Measurements from ENCODE around the gene DBH. TPM values are rescaled to one million over a fixed set of nuclear protein-coding genes. Genes with fewer than 3 reads are reported as not detected.

The DBH gene
- total and polyA plus RNA-seq, 2 donors (not counting 3 experiments of a cell fraction or from before 2014, with no cell fraction given), result not detected

- DNase-seq (ENCODE audit: low read depth, low spot score) (no peak), FAIRE-seq (no peak)
- intact Hi-C loops (cut with micrococcal nuclease), result no loop called here
- ChIA-PET POLR2A (no interaction called here), CTCF (no interaction called here)
- Histone ChIP-seq H4K20me1 (replicated peaks; ENCODE audit: control insufficient read depth, extremely low read depth, insufficient read depth, low read length) (no peaks in the 10 kb centered on the region), H3K27ac (ENCODE audit: insufficient read depth, low read depth, low read length) (no peak overlapping the region), H3K36me3 (ENCODE audit: control insufficient read depth in 2 of 2, extremely low read depth in 1 of 2, insufficient read depth in 2 of 2, low read length in 2 of 2) (no peaks in the 10 kb centered on the region), H3K9me1 (replicated peaks; ENCODE audit: control insufficient read depth, extremely low read depth, insufficient read depth, low read length) (no peaks in the 10 kb centered on the region), H3K9ac (replicated peaks; ENCODE audit: extremely low read depth, insufficient read depth, low read length) (no peak overlapping the region), H3K4me3 (replicated peaks in 1 of 3; ENCODE audit: insufficient read depth in 1 of 3, low read depth in 1 of 3, low read length in 3 of 3) (no peak overlapping the region), H3K79me2 (ENCODE audit: control insufficient read depth, insufficient read depth, low read length) (no peaks in the 10 kb centered on the region), H3K9me3 (replicated peaks; ENCODE audit: control insufficient read depth, insufficient read depth, low read length) (no peaks in the 10 kb centered on the region), H2AFZ (ENCODE audit: low read depth, low read length) (peak overlapping the region; percentile 15), H3K27me3 (ENCODE audit: control insufficient read depth in 2 of 2, insufficient read depth in 2 of 2, low read length in 2 of 2) (peaks cover 2 to 8% of the 10 kb centered on the region in 2 experiments), H3K4me1 (ENCODE audit: control insufficient read depth, extremely low read depth, insufficient read depth, low read length) (no peaks in the 10 kb centered on the region), H3K4me2 (ENCODE audit: insufficient read depth, low read length) (no peak overlapping the region)
- TF ChIP-seq MYC (IDR thresholded peaks at IDR 0.05; ENCODE audit: low read depth, low read length) (no peak), POLR2A (IDR thresholded peaks at IDR 0.05; ENCODE audit: low read depth, low read length) (no peak), EZH2 (IDR thresholded peaks at IDR 0.05; ENCODE audit: borderline replicate concordance, low read depth, low read length, severe bottlenecking) (peak; percentile 28)
- dilution Hi-C loops (cut with MboI; ENCODE audit: extremely low pct_ligation_motif_present, low sequenced_read_pairs), result no loop called here
- no TSS peak for BruUV-seq (replicated peaks)
Measured at GRCh38 chr9:133701981-133702797, 66.0 kb downstream of the DBH start.

- Histone ChIP-seq H3K36me3 (ENCODE audit: control insufficient read depth in 2 of 2, extremely low read depth in 1 of 2, insufficient read depth in 2 of 2, low read length in 2 of 2) (no peaks in the 10 kb centered on the region), H3K79me2 (ENCODE audit: control insufficient read depth, insufficient read depth, low read length) (no peaks in the 10 kb centered on the region), H3K4me2 (ENCODE audit: insufficient read depth, low read length) (no peak overlapping the region), H3K9me3 (replicated peaks; ENCODE audit: control insufficient read depth, insufficient read depth, low read length) (no peaks in the 10 kb centered on the region), H4K20me1 (replicated peaks; ENCODE audit: control insufficient read depth, extremely low read depth, insufficient read depth, low read length) (no peaks in the 10 kb centered on the region), H3K9ac (replicated peaks; ENCODE audit: extremely low read depth, insufficient read depth, low read length) (no peak overlapping the region), H3K27me3 (ENCODE audit: control insufficient read depth in 2 of 2, insufficient read depth in 2 of 2, low read length in 2 of 2) (peaks cover 2 to 3% of the 10 kb centered on the region in 2 experiments), H3K27ac (ENCODE audit: insufficient read depth, low read depth, low read length) (no peak overlapping the region), H2AFZ (ENCODE audit: low read depth, low read length) (peak overlapping the region; percentile 15), H3K4me1 (ENCODE audit: control insufficient read depth, extremely low read depth, insufficient read depth, low read length) (no peaks in the 10 kb centered on the region), H3K9me1 (replicated peaks; ENCODE audit: control insufficient read depth, extremely low read depth, insufficient read depth, low read length) (no peaks in the 10 kb centered on the region), H3K4me3 (replicated peaks in 1 of 3; ENCODE audit: insufficient read depth in 1 of 3, low read depth in 1 of 3, low read length in 3 of 3) (no peak overlapping the region)
- CTCF ChIA-PET, result no interaction called here
- BruUV-seq (replicated peaks), result no TSS peak
- dilution Hi-C loops (cut with MboI; ENCODE audit: extremely low pct_ligation_motif_present, low sequenced_read_pairs), result no loop called here
- FAIRE-seq (no peak), DNase-seq (ENCODE audit: low read depth, low spot score) (no peak)
- POLR2A ChIA-PET, result no interaction called here
- TF ChIP-seq POLR2A (IDR thresholded peaks at IDR 0.05; ENCODE audit: low read depth, low read length) (no peak), MAX (IDR thresholded peaks at IDR 0.05; ENCODE audit: insufficient read depth, insufficient read length) (no peak), FOS (IDR thresholded peaks at IDR 0.05; ENCODE audit: borderline replicate concordance, insufficient read depth, low read length) (no peak), CTCF (IDR thresholded peaks at IDR 0.05; ENCODE audit: extremely low read depth in 1 of 2, insufficient read depth in 1 of 2, low read depth in 1 of 2, low read length in 2 of 2) (no peak), GATA2 (IDR thresholded peaks at IDR 0.05; ENCODE audit: insufficient read depth, insufficient read length, low read depth, low read length) (no peak), EZH2 (IDR thresholded peaks at IDR 0.05; ENCODE audit: borderline replicate concordance, low read depth, low read length, severe bottlenecking) (no peak), MYC (IDR thresholded peaks at IDR 0.05; ENCODE audit: low read depth, low read length) (no peak), POLR2AphosphoS5 (IDR thresholded peaks at IDR 0.05; ENCODE audit: insufficient read depth, low read depth, low read length) (no peak), JUN (IDR thresholded peaks at IDR 0.05; ENCODE audit: borderline replicate concordance, insufficient read depth, insufficient read length, low read depth) (no peak)
- intact Hi-C loops (cut with micrococcal nuclease), result no loop called here
Measured at GRCh38 chr9:133702798-133703590, 66.8 kb downstream of the DBH start.

Data from endothelial cell of umbilical vein (primary cell).